ENCODE results near the gene CEBPG.

GRCh38 chr19:33416307-33417215, 43.1 kb downstream of the CEBPG start:
- TF ChIP-seq CTCF (IDR thresholded peaks at IDR 0.05 in 2 of 3, conservative IDR thresholded peaks at IDR 0.05 in 1 of 3; ENCODE audit: borderline replicate concordance in 1 of 3, insufficient read depth in 1 of 3, low read depth in 2 of 3, low read length in 2 of 3) (peak; percentile 63 to 87 (median 81)), YY1 (IDR thresholded peaks at IDR 0.05; ENCODE audit: extremely low read depth, insufficient replicate concordance, low read depth, low read length) (no peak), ZBTB33 (IDR thresholded peaks at IDR 0.05; ENCODE audit: extremely low read depth, insufficient replicate concordance, low read length) (no peak), CEBPB (IDR thresholded peaks at IDR 0.05; ENCODE audit: low read depth) (no peak), SRF (IDR thresholded peaks at IDR 0.05; ENCODE audit: low read depth) (no peak), POLR2A (IDR thresholded peaks at IDR 0.05; ENCODE audit: borderline replicate concordance, extremely low read depth, insufficient read depth, insufficient read length) (no peak), JUND (IDR thresholded peaks at IDR 0.05) (no peak), EZH2phosphoT487 (IDR thresholded peaks at IDR 0.05; ENCODE audit: borderline replicate concordance) (no peak), EZH2 (IDR thresholded peaks at IDR 0.05) (no peak), RAD21 (IDR thresholded peaks at IDR 0.05; ENCODE audit: low read depth) (peak; percentile 71), MAX (IDR thresholded peaks at IDR 0.05) (no peak), ATF3 (IDR thresholded peaks at IDR 0.05) (no peak)
